HepG2 (cell line): ENCODE data around the gene CFAP221. TPM values are rescaled to one million over a fixed set of nuclear protein-coding genes. Genes with fewer than 3 reads are reported as not detected.

Experiments used
- ASH2L ChIP-seq: fragments of 300-600, 200-600 bp; sonication (generic); IDR thresholded peaks from 2 replicates; pipeline ENCODE4 v1.7.0; 2017; ENCODE audit warnings: low read depth, mild to moderate bottlenecking, moderate library complexity, mixed read lengths, low read length; ENCODE audit not compliant: insufficient read length
- ATF3 ChIP-seq: sonication (generic); formaldehyde crosslinking; IDR thresholded peaks from 2 replicates; pipeline ENCODE4 v1.4.0; 2020; ENCODE audit warnings: missing genetic modification reagents
- CEBPB ChIP-seq: IDR thresholded peaks from 2 replicates; pipeline ENCODE4 v1.6.1; 2011; ENCODE audit warnings: low read depth, low read length, improper control_type of control experiment, borderline replicate concordance
- CTCF ChIP-seq: sonication (generic); formaldehyde crosslinking; IDR thresholded peaks from 2 replicates; pipeline ENCODE4 v1.5.0; 2020; ENCODE audit warnings: mild to moderate bottlenecking, missing genetic modification reagents, moderate library complexity
- ESRRA ChIP-seq: sonication (generic); formaldehyde crosslinking; IDR thresholded peaks from 2 replicates; pipeline ENCODE4 v1.5.1; 2020; ENCODE audit warnings: mild to moderate bottlenecking, low read depth, missing genetic modification reagents
- FOXP4 ChIP-seq: sonication (generic); formaldehyde crosslinking; IDR thresholded peaks from 2 replicates; pipeline ENCODE4 v1.4.0; 2020; ENCODE audit warnings: missing genetic modification reagents
- KDM2A ChIP-seq: sonication (generic); formaldehyde crosslinking; IDR thresholded peaks from 2 replicates; pipeline ENCODE4 v1.4.0; 2020; ENCODE audit warnings: low read depth, missing genetic modification reagents, borderline replicate concordance
- MTA3 ChIP-seq: sonication (generic); formaldehyde crosslinking; IDR thresholded peaks from 2 replicates; pipeline ENCODE4 v1.4.0; 2020; ENCODE audit warnings: missing genetic modification reagents
- NR2F6 ChIP-seq, 2 experiments: IDR thresholded peaks; 2 replicates each; pipeline ENCODE4 v1.6.1; 2016; ENCODE audit warnings: antibody characterized with exemption in 1 of 2, mild to moderate bottlenecking in 1 of 2
- PATZ1 ChIP-seq: sonication (generic); formaldehyde crosslinking; IDR thresholded peaks from 2 replicates; pipeline ENCODE4 v1.4.0; 2020; ENCODE audit warnings: missing genetic modification reagents
- RAD21 ChIP-seq: fragments of 450-650 bp; formaldehyde crosslinking; IDR thresholded peaks from 2 replicates; pipeline ENCODE4 v1.5.0; 2020; ENCODE audit warnings: mild to moderate bottlenecking
- SAP130 ChIP-seq: IDR thresholded peaks from 2 replicates; pipeline ENCODE4 v1.6.1; 2016; ENCODE audit warnings: low read depth
- SOX5 ChIP-seq: IDR thresholded peaks from 2 replicates; pipeline ENCODE4 v1.6.1; 2016; ENCODE audit warnings: borderline replicate concordance
- SOX6 ChIP-seq, 2 experiments: fragments of 450-650 bp in 1 of 2; sonication (generic) in 1 of 2; formaldehyde crosslinking in 1 of 2; IDR thresholded peaks; 2 replicates each; pipeline versions ENCODE4 v1.4.0 to v1.6.1; 2017 to 2020; ENCODE audit warnings: antibody characterized with exemption in 1 of 2, mild to moderate bottlenecking in 1 of 2, missing genetic modification reagents in 1 of 2
- SRF ChIP-seq: IDR thresholded peaks from 2 replicates; pipeline ENCODE4 v1.6.1; 2011; ENCODE audit warnings: mild to moderate bottlenecking, low read depth, low read length, moderate library complexity
- TCF7 ChIP-seq: sonication (generic); IDR thresholded peaks from 2 replicates; pipeline ENCODE4 v1.6.1; 2016; ENCODE audit warnings: antibody characterized with exemption, low read depth
- ZBTB42 ChIP-seq: sonication (generic); formaldehyde crosslinking; IDR thresholded peaks from 2 replicates; pipeline ENCODE4 v1.5.0; 2020; ENCODE audit warnings: mild to moderate bottlenecking, missing genetic modification reagents
- ZNF17 ChIP-seq: sonication (generic); formaldehyde crosslinking; IDR thresholded peaks from 2 replicates; pipeline ENCODE4 v1.5.0; 2020; ENCODE audit warnings: mild to moderate bottlenecking, missing genetic modification reagents
- ZNF75D ChIP-seq: sonication (generic); formaldehyde crosslinking; IDR thresholded peaks from 2 replicates; pipeline ENCODE4 v1.8.1; 2023; ENCODE audit warnings: missing genetic modification reagents, mild to moderate bottlenecking, borderline replicate concordance
- polyA plus RNA-seq, 8 experiments: library from polyadenylated mRNA; depleted of rRNA in 3 of 8; stranded (reverse) in 7 of 8; unstranded in 1 of 8; fragments of >200 nt; fragmentation: Illumina TruSeq in 4 of 8; extraction: Trizol in 4 of 8; gene quantifications; 2 replicates each; pipeline versions ENCODE4 v1.2.1 to v1.2.3, GENCODE V29; 2011 to 2016; ENCODE audit warnings: low read depth in 4 of 8, missing spikeins in 1 of 8, mixed read lengths in 1 of 8; ENCODE audit not compliant: insufficient read depth in 1 of 8
- total RNA-seq, 5 experiments: library from RNA; depleted of rRNA; stranded (reverse); fragments of >200 nt; fragmentation: Illumina TruSeq; extraction: Trizol; gene quantifications; 2 replicates each; pipeline ENCODE4 v1.2.3, GENCODE V29; 2016; ENCODE audit warnings: low read depth in 1 of 5

The CFAP221 gene
- total and polyA plus RNA-seq, 2 of the 13 experiments (the other 11 are each of a cell fraction or from before 2014, with no cell fraction given), result not detected

- no peak for TF ChIP-seq FOXP4 (CRISPR knock-in tag)
- no peak for TF ChIP-seq ZNF75D
- no peak for TF ChIP-seq ASH2L
- TF ChIP-seq CTCF (CRISPR knock-in tag), result no peak
- TF ChIP-seq SRF, result no peak
- TF ChIP-seq PATZ1 (CRISPR knock-in tag), result peak; percentile 35; the same call in 1 of the 2 replicates
- TF ChIP-seq ATF3, result 0 out of 2 replicates have a peak, but pooled peaks have one; percentile 51
- TF ChIP-seq SOX5, result 0 out of 2 replicates have a peak, but pooled peaks have one; percentile 23
- peak; percentile 56; the same call in 1 of the 2 replicates for TF ChIP-seq CEBPB
- TF ChIP-seq MTA3 (CRISPR knock-in tag), result no peak
- no peak for TF ChIP-seq NR2F6 (IDR thresholded peaks at IDR 0.05)
- TF ChIP-seq NR2F6 (CRISPR knock-in tag; IDR thresholded peaks at IDR 0.05), result 0 out of 2 replicates have a peak, but pooled peaks have one; percentile 40
- TF ChIP-seq TCF7, result no peak
- 0 out of 2 replicates have a peak, but pooled peaks have one; percentile 39 for TF ChIP-seq ZBTB42 (CRISPR knock-in tag)
- TF ChIP-seq RAD21 (CRISPR knock-in tag), result no peak
- 0 out of 2 replicates have a peak, but pooled peaks have one; percentile 26 for TF ChIP-seq ZNF17 (CRISPR knock-in tag)
- TF ChIP-seq SAP130 (CRISPR knock-in tag), result 0 out of 2 replicates have a peak, but pooled peaks have one; percentile 23
- TF ChIP-seq ESRRA (CRISPR knock-in tag), result 0 out of 2 replicates have a peak, but pooled peaks have one; percentile 34
- no peak for TF ChIP-seq SOX6 (IDR thresholded peaks at IDR 0.05)
- TF ChIP-seq SOX6 (CRISPR knock-in tag; IDR thresholded peaks at IDR 0.05), result peak; percentile 36; the same call in 1 of the 2 replicates
- TF ChIP-seq KDM2A (CRISPR knock-in tag), result 0 out of 2 replicates have a peak, but pooled peaks have one; percentile 33
Measured at GRCh38 chr2:119638246-119638645, 94.0 kb downstream of the CFAP221 start (continued).
